ENCODE results near the gene ABCC1. TPM values are rescaled to one million over a fixed set of nuclear protein-coding genes. Genes with fewer than 3 reads are reported as not detected.

ABCC1 gene
- total RNA-seq, 1 experiment from 2014 or later: 139 TPM

DNA sequence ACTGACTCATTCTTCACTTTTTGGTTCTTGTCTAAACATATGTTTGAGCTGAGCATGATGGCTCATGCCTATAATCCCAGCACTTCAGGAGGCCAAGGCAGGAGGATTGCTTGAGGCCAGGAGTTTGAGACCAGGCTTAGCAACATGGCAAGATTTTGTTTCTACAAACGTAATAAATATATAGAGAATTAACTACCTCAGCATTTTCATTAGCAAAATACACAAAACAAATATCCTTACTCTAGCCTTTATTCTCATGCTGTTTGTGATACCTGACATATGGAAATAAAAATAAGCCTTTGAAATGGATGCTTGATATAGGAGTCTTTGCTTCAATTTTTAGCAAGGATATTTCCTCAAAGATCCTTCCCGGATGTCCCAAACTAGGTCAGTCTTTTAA lies 132.8 kb downstream of the ABCC1 start:
- intact Hi-C loops (cut with micrococcal nuclease; ENCODE audit: unreplicated experiment): no loop called here
- Histone ChIP-seq H3K27ac (no peak overlapping the region), H2AFZ (no peak overlapping the region), H3K4me3 (no peak overlapping the region), H3K4me2 (no peak overlapping the region), H3F3A (ENCODE audit: insufficient read depth, low read depth) (peaks cover 24% of the 10 kb centered on the region; the same call in 1 of the 2 replicates), H3K27me3 (ENCODE audit: insufficient read depth, low read depth) (no peaks in the 10 kb centered on the region), H3K4me1 (replicated peaks; ENCODE audit: insufficient read depth) (no peaks in the 10 kb centered on the region), H3K9me2 (ENCODE audit: insufficient read depth) (no peaks in the 10 kb centered on the region), H3K9me3 (ENCODE audit: insufficient read depth, low read depth) (no peaks in the 10 kb centered on the region), H4K20me1 (ENCODE audit: insufficient read depth) (no peaks in the 10 kb centered on the region), H3K36me3 (ENCODE audit: low read depth) (peaks cover 54% of the 10 kb centered on the region), H3K79me2 (ENCODE audit: low read depth) (no peaks in the 10 kb centered on the region)
- ChIA-PET CTCF (no interaction called here), POLR2A (ENCODE audit: unreplicated experiment) (no interaction called here)
- DNase-seq: no peak
- TF ChIP-seq, protein P1, sequence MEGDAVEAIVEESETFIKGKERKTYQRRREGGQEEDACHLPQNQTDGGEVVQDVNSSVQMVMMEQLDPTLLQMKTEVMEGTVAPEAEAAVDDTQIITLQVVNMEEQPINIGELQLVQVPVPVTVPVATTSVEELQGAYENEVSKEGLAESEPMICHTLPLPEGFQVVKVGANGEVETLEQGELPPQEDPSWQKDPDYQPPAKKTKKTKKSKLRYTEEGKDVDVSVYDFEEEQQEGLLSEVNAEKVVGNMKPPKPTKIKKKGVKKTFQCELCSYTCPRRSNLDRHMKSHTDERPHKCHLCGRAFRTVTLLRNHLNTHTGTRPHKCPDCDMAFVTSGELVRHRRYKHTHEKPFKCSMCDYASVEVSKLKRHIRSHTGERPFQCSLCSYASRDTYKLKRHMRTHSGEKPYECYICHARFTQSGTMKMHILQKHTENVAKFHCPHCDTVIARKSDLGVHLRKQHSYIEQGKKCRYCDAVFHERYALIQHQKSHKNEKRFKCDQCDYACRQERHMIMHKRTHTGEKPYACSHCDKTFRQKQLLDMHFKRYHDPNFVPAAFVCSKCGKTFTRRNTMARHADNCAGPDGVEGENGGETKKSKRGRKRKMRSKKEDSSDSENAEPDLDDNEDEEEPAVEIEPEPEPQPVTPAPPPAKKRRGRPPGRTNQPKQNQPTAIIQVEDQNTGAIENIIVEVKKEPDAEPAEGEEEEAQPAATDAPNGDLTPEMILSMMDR (conservative IDR thresholded peaks at IDR 0.05): no peak
- TF ChIP-seq EZH2 (IDR thresholded peaks at IDR 0.05; ENCODE audit: low read depth): no peak
- no TSS peak for BruUV-seq (replicated peaks)

DNA sequence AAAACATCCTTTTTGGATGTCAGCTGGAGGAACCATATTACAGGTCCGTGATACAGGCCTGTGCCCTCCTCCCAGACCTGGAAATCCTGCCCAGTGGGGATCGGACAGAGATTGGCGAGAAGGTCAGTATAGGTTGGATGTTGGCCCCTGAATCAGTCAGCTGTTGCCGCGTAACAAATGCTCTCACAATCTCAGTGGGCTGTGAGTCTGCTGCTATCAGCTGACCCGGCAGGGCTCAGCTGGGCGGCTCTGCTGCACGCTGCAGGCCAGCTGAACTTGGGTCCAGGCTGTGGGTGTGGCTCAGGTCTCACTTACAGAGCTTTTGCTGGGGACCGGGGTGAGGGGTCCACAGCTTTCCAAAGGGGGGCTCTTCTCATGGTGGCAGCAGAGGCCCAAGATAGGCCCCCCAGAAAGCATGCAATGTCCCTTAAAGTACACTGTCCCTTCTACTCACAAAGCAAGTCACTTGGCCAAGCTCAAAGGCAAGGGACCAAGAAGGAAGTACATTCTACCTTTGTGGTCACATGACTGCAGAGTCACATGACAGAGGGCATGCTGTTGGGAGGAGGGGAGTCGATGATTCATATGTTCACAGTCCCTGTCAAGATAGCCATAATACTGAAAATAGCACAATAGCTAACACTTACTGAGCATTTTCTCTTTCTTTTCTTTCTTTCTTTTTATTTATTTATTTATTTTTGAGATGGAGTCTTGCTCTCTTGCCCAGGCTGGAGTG lies 134.2 kb downstream of the ABCC1 start:
- peaks cover 27% of the 10 kb centered on the region; the same call in 1 of the 2 replicates for H3F3A ChIP-seq (ENCODE audit: insufficient read depth, low read depth)
- H3K4me3 ChIP-seq: no peak overlapping the region
- H3K9me3 ChIP-seq (ENCODE audit: insufficient read depth, low read depth): no peaks in the 10 kb centered on the region
- H3K4me1 ChIP-seq (replicated peaks; ENCODE audit: insufficient read depth): no peaks in the 10 kb centered on the region
- TF ChIP-seq, protein P1 (conservative IDR thresholded peaks at IDR 0.05): no peak
- no peak for TF ChIP-seq EZH2 (IDR thresholded peaks at IDR 0.05; ENCODE audit: low read depth)
- H3K4me2 ChIP-seq: no peak overlapping the region
- H3K36me3 ChIP-seq (ENCODE audit: low read depth): peaks cover 53% of the 10 kb centered on the region
- intact Hi-C loops (cut with micrococcal nuclease; ENCODE audit: unreplicated experiment): no loop called here
- ChIA-PET CTCF (no interaction called here), POLR2A (ENCODE audit: unreplicated experiment) (no interaction called here)
- H4K20me1 ChIP-seq (ENCODE audit: insufficient read depth): no peaks in the 10 kb centered on the region
- H3K27me3 ChIP-seq (ENCODE audit: insufficient read depth, low read depth): no peaks in the 10 kb centered on the region
- no peaks in the 10 kb centered on the region for H3K9me2 ChIP-seq (ENCODE audit: insufficient read depth)
- H3K27ac ChIP-seq: no peak overlapping the region
- H2AFZ ChIP-seq: no peak overlapping the region
- no TSS peak for BruUV-seq (replicated peaks)
- no peaks in the 10 kb centered on the region for H3K79me2 ChIP-seq (ENCODE audit: low read depth)
- no peak for DNase-seq

DNA sequence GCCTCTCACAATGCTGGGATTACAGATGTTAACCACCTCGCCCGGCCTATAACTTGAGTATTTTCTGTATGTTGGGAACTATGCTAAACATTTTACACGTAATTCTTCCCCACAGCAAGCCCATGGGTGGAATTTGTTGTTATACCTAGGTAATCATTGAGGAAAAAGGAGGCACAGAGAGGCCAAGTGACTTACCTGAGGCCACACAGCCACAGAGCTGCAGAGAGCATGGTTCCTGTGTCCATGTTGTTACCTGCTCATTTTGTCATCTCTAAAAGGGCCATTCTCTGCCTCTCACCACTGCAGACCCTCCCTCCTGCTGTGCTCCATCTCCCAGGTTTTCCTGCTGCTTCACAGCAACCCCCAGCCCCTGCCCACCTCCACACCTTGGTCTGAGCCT lies 135.5 kb downstream of the ABCC1 start:
- CTCF ChIA-PET: no interaction called here
- Histone ChIP-seq H3K9me3 (ENCODE audit: insufficient read depth, low read depth) (no peaks in the 10 kb centered on the region), H3K27ac (no peak overlapping the region), H3K27me3 (ENCODE audit: insufficient read depth, low read depth) (no peaks in the 10 kb centered on the region), H3K79me2 (ENCODE audit: low read depth) (no peaks in the 10 kb centered on the region), H3F3A (ENCODE audit: insufficient read depth, low read depth) (peaks cover 21% of the 10 kb centered on the region; the same call in 1 of the 2 replicates), H3K4me1 (replicated peaks; ENCODE audit: insufficient read depth) (no peaks in the 10 kb centered on the region), H2AFZ (no peak overlapping the region), H4K20me1 (ENCODE audit: insufficient read depth) (no peaks in the 10 kb centered on the region), H3K4me3 (no peak overlapping the region), H3K4me2 (no peak overlapping the region), H3K9me2 (ENCODE audit: insufficient read depth) (no peaks in the 10 kb centered on the region), H3K36me3 (ENCODE audit: low read depth) (peaks cover 52% of the 10 kb centered on the region)
- BruUV-seq (replicated peaks): no TSS peak
- intact Hi-C loops (cut with micrococcal nuclease; ENCODE audit: unreplicated experiment): no loop called here
- DNase-seq: no peak
- no peak for TF ChIP-seq EZH2 (IDR thresholded peaks at IDR 0.05; ENCODE audit: low read depth)
- TF ChIP-seq, protein P1 (conservative IDR thresholded peaks at IDR 0.05): no peak
- POLR2A ChIA-PET (ENCODE audit: unreplicated experiment): no interaction called here
